PC-9 (cell line): ENCODE results near the gene IVNS1ABP.

Source experiments
- CTCF ChIP-seq: fragments of 200-600 bp; sonication (generic); conservative IDR thresholded peaks from 2 replicates; pipeline ENCODE4 v1.6.1; 2017; ENCODE audit warnings: mixed run types, antibody characterized with exemption, mild to moderate bottlenecking, moderate library complexity
- EZH2 ChIP-seq: fragments of 200-600 bp; sonication (generic); IDR thresholded peaks from 2 replicates; pipeline ENCODE4 v1.8.0; 2017; ENCODE audit warnings: antibody characterized with exemption, low read depth

GRCh38 chr1:185311589-185312225 lies 5.3 kb downstream of the IVNS1ABP start:
- TF ChIP-seq CTCF (no peak), EZH2 (no peak)
